Gastroesophageal sphincter (tissue), 3 donors: ENCODE data around the gene FARSA.

Source experiments
- CTCF ChIP-seq, 4 experiments: fragments of 200-600 bp in 2 of 4; fragments of 450-650 bp in 2 of 4; sonication (generic) in 1 of 4; IDR thresholded peaks; one replicate each; pipeline ENCODE4 v1.5.1; 2017 to 2019; ENCODE audit warnings: antibody characterized with exemption in 4 of 4, mild to moderate bottlenecking in 2 of 4, moderate library complexity in 2 of 4
- EP300 ChIP-seq: sonication (generic); formaldehyde crosslinking; IDR thresholded peaks from one replicate; pipeline ENCODE4 v1.6.1; 2017; ENCODE audit warnings: antibody characterized with exemption, mild to moderate bottlenecking
- POLR2A ChIP-seq, 2 donors: fragments of 450-650 bp; IDR thresholded peaks; one replicate each; pipeline ENCODE4 v1.6.1; 2017; ENCODE audit warnings: antibody characterized with exemption in 2 of 2, mild to moderate bottlenecking in 2 of 2, moderate library complexity in 1 of 2
- POLR2AphosphoS5 ChIP-seq: sonication (generic); formaldehyde crosslinking; IDR thresholded peaks from one replicate; pipeline ENCODE4 v1.6.1; 2017; ENCODE audit warnings: antibody characterized with exemption

DNA sequence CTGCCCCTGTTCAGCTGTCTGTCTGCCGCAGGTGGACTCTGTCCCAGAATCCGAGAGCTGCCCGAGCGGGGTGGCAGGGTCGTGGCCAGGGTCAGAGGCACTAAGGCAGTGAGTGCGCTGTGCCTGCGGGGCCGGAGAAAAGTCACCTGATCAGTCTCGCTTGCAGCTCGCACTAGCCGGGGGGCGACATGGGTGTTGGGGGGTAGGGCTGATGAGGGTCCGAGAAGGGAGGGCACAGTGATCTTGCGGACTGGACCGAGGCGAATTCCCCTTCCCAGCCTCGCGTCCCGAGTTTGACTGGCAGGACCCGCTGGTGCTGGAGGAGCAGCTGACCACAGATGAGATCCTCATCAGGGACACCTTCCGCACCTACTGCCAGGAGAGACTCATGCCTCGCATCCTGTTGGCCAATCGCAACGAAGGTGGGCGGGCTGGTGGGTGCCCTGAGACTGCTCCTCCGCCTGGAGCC is 41.9 kb downstream of the FARSA start:
- no peak for TF ChIP-seq CTCF (IDR thresholded peaks at IDR 0.05)
- no peak for TF ChIP-seq POLR2AphosphoS5
- no peak for TF ChIP-seq POLR2A (IDR thresholded peaks at IDR 0.05)
- no peak for TF ChIP-seq EP300
